Measurements from ENCODE around the gene SLC2A1. TPM values are rescaled to one million over a fixed set of nuclear protein-coding genes. Genes with fewer than 3 reads are reported as not detected.

SLC2A1 gene
- total RNA-seq, 1 experiment from 2014 or later = 245 TPM

DNA sequence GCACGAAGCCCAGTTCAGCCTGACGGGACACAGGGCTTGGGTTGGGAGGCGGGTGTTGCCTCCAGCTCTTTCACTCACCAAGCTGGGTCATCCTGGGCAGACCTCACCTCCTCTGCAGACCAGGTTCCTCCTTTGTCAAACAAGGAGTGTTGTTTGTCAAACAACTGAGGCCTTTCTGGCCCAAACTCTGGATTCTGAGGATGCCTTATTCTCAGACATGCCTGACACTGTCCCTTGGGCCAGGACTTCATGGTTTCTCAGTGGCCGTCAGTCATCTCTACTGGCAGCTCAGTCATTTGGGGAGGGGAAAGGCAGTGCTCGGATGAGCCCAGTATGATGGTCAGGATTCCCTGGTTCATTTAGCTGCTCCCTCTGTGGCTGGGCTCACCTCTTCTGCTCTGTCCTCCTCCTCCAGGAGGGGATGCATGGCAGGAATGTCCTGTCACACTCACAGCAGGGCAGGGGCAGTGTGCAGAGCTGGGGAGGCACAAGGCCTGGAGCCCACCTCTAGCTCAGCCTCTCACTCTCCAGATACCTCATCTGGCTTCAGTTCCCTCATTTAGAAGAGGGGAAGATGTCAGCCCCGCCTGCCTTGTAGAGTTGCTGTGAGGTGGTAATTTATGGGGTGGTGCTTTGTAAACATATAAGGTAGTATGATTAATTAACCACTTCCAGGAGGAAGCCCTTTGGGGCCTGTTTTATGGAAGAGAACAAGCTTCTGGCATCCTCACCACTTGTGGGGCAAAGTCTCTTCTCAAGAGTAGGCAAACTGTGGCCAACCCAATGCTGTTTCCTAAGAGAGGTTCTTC, 20.6 kb downstream of the SLC2A1 start:
- Histone ChIP-seq H2AFZ (ENCODE audit: low read length) (no peak overlapping the region), H3K4me1 (ENCODE audit: insufficient read depth, low read length) (peaks cover 96% of the 10 kb centered on the region), H3K36me3 (ENCODE audit: low read depth, low read length) (peaks cover 70% of the 10 kb centered on the region), H3K9ac (ENCODE audit: low read length) (peak overlapping the region; percentile 65), H3F3A (ENCODE audit: low read length, unreplicated experiment) (peaks cover 12% of the 10 kb centered on the region), H3K9me2 (replicated peaks; ENCODE audit: low read length) (no peaks in the 10 kb centered on the region), H3K9me3 (ENCODE audit: low read length) (no peaks in the 10 kb centered on the region), H3K4me2 (ENCODE audit: low read length) (peak overlapping the region; percentile 55), H3K27ac (ENCODE audit: low read length) (peak overlapping the region; percentile 99), H4K20me1 (ENCODE audit: low read length) (no peaks in the 10 kb centered on the region), H3K79me2 (ENCODE audit: low read length) (peaks cover 59% of the 10 kb centered on the region), H3K4me3 (ENCODE audit: low read length) (no peak overlapping the region), H3K27me3 (ENCODE audit: low read length) (no peaks in the 10 kb centered on the region)
- ChIA-PET CTCF (no interaction called here), POLR2A (ENCODE audit: unreplicated experiment) (interaction anchor here (0.6 to 1.3 kb wide), 2 partner anchors 33 to 136 kb away, joined by 3 to 4 read pairs; no protein-coding TSS in a partner anchor)
- no peak for TF ChIP-seq EZH2 (IDR thresholded peaks at IDR 0.05; ENCODE audit: low read length, unreplicated experiment)
- TF ChIP-seq, protein P1, sequence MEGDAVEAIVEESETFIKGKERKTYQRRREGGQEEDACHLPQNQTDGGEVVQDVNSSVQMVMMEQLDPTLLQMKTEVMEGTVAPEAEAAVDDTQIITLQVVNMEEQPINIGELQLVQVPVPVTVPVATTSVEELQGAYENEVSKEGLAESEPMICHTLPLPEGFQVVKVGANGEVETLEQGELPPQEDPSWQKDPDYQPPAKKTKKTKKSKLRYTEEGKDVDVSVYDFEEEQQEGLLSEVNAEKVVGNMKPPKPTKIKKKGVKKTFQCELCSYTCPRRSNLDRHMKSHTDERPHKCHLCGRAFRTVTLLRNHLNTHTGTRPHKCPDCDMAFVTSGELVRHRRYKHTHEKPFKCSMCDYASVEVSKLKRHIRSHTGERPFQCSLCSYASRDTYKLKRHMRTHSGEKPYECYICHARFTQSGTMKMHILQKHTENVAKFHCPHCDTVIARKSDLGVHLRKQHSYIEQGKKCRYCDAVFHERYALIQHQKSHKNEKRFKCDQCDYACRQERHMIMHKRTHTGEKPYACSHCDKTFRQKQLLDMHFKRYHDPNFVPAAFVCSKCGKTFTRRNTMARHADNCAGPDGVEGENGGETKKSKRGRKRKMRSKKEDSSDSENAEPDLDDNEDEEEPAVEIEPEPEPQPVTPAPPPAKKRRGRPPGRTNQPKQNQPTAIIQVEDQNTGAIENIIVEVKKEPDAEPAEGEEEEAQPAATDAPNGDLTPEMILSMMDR (conservative IDR thresholded peaks at IDR 0.05; ENCODE audit: low read depth, low read length) = no peak
- BruUV-seq (replicated peaks) = TSS peak; percentile 47
- intact Hi-C loops (cut with micrococcal nuclease) = loop anchor here (2.0 kb wide), 1 partner anchor 13 kb away; no protein-coding TSS in a partner anchor
- peak; percentile 29 for ATAC-seq
- DNase-seq = peak; percentile 78

DNA sequence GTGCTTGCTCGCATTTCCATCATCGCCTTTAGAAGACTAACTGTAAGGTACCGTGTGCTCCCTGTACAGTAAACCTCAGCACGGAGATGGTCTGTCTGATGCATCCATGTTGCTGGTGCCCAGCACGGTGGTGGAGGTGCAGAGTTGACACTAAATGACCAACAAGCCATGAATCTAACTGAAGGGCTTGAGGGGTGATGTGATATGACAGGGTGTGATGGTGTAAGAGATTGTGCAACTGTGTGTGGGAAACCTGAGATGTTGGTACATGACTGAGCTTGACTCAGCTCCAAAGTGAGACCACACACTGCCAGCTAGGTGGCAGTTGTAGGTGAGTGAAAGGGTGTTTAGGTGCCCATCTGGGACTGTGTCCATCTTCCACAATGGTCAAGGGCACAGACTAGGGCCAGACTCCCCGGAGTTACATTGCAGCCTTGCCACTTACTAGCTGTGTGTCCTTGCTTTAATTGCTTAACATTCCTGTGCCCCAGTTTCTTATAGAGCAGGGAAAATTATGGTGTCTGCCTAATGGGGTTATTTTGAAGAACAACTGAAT, 21.4 kb downstream of the SLC2A1 start:
- no peaks in the 10 kb centered on the region for H4K20me1 ChIP-seq (ENCODE audit: low read length)
- TF ChIP-seq, protein P1 (conservative IDR thresholded peaks at IDR 0.05; ENCODE audit: low read depth, low read length) = peak; percentile 31; the same call in 1 of the 2 replicates
- no peak for TF ChIP-seq EZH2phosphoT487 (IDR thresholded peaks at IDR 0.05; ENCODE audit: borderline replicate concordance, low read length)
- peak overlapping the region; percentile 99 for H3K27ac ChIP-seq (ENCODE audit: low read length)
- DNase-seq = peak; percentile 92
- peaks cover 12% of the 10 kb centered on the region for H3F3A ChIP-seq (ENCODE audit: low read length, unreplicated experiment)
- POLR2A ChIA-PET (ENCODE audit: unreplicated experiment) = interaction anchor here (0.6 to 1.3 kb wide), 2 partner anchors 34 to 136 kb away, joined by 3 to 4 read pairs; no protein-coding TSS in a partner anchor
- peak overlapping the region; percentile 2; the same call in 1 of the 2 replicates for H3K4me3 ChIP-seq (ENCODE audit: low read length)
- H2AFZ ChIP-seq (ENCODE audit: low read length) = no peak overlapping the region
- no peaks in the 10 kb centered on the region for H3K27me3 ChIP-seq (ENCODE audit: low read length)
- peaks cover 59% of the 10 kb centered on the region for H3K79me2 ChIP-seq (ENCODE audit: low read length)
- CTCF ChIA-PET = no interaction called here
- no peaks in the 10 kb centered on the region for H3K9me2 ChIP-seq (replicated peaks; ENCODE audit: low read length)
- BruUV-seq (replicated peaks) = no TSS peak
- H3K9ac ChIP-seq (ENCODE audit: low read length) = peak overlapping the region; percentile 65
- no peaks in the 10 kb centered on the region for H3K9me3 ChIP-seq (ENCODE audit: low read length)
- H3K36me3 ChIP-seq (ENCODE audit: low read depth, low read length) = peaks cover 66% of the 10 kb centered on the region
- peak; percentile 2 for ATAC-seq
- peak overlapping the region; percentile 55 for H3K4me2 ChIP-seq (ENCODE audit: low read length)
- peaks cover 96% of the 10 kb centered on the region for H3K4me1 ChIP-seq (ENCODE audit: insufficient read depth, low read length)
- intact Hi-C loops (cut with micrococcal nuclease) = no loop called here
